ENCODE data around the gene PCSK4. TPM values are rescaled to one million over a fixed set of nuclear protein-coding genes. Genes with fewer than 3 reads are reported as not detected.

Gene PCSK4
- total and polyA plus RNA-seq, 2 donors (not counting 3 experiments of a cell fraction or from before 2014, with no cell fraction given) = 1.2 to 1.7 TPM

GRCh38 chr19:1529430-1529816 is 39.3 kb upstream of the PCSK4 start:
- DNase-seq (ENCODE audit: low read depth, low spot score) (no peak), FAIRE-seq (no peak)
- no peaks in the 10 kb centered on the region for H3K4me1 ChIP-seq (ENCODE audit: control insufficient read depth, extremely low read depth, insufficient read depth, low read length)
- no peaks in the 10 kb centered on the region for H3K36me3 ChIP-seq (ENCODE audit: control insufficient read depth in 2 of 2, extremely low read depth in 1 of 2, insufficient read depth in 2 of 2, low read length in 2 of 2)
- no peak overlapping the region for H2AFZ ChIP-seq (ENCODE audit: low read depth, low read length)
- H3K79me2 ChIP-seq (ENCODE audit: control insufficient read depth, insufficient read depth, low read length) = no peaks in the 10 kb centered on the region
- dilution Hi-C loops (cut with MboI; ENCODE audit: extremely low pct_ligation_motif_present, low sequenced_read_pairs) (no loop called here), intact Hi-C loops (cut with micrococcal nuclease) (no loop called here)
- H3K4me2 ChIP-seq (ENCODE audit: insufficient read depth, low read length) = no peak overlapping the region
- H3K27ac ChIP-seq (ENCODE audit: insufficient read depth, low read depth, low read length) = no peak overlapping the region
- H3K4me3 ChIP-seq (replicated peaks in 1 of 3; ENCODE audit: insufficient read depth in 1 of 3, low read depth in 1 of 3, low read length in 3 of 3) = no peak overlapping the region
- ChIA-PET POLR2A (no interaction called here), CTCF (no interaction called here)
- no peaks in the 10 kb centered on the region for H4K20me1 ChIP-seq (replicated peaks; ENCODE audit: control insufficient read depth, extremely low read depth, insufficient read depth, low read length)
- no TSS peak for BruUV-seq (replicated peaks)
- H3K27me3 ChIP-seq (ENCODE audit: control insufficient read depth in 2 of 2, insufficient read depth in 2 of 2, low read length in 2 of 2) = peaks cover 5 to 8% of the 10 kb centered on the region in 2 experiments
- no peak overlapping the region for H3K9ac ChIP-seq (replicated peaks; ENCODE audit: extremely low read depth, insufficient read depth, low read length)
- no peaks in the 10 kb centered on the region for H3K9me3 ChIP-seq (replicated peaks; ENCODE audit: control insufficient read depth, insufficient read depth, low read length)
- no peaks in the 10 kb centered on the region for H3K9me1 ChIP-seq (replicated peaks; ENCODE audit: control insufficient read depth, extremely low read depth, insufficient read depth, low read length)
- TF ChIP-seq POLR2AphosphoS5 (IDR thresholded peaks at IDR 0.05; ENCODE audit: insufficient read depth, low read depth, low read length) (no peak), MYC (IDR thresholded peaks at IDR 0.05; ENCODE audit: low read depth, low read length) (no peak), EZH2 (IDR thresholded peaks at IDR 0.05; ENCODE audit: borderline replicate concordance, low read depth, low read length, severe bottlenecking) (no peak), JUN (IDR thresholded peaks at IDR 0.05; ENCODE audit: borderline replicate concordance, insufficient read depth, insufficient read length, low read depth) (no peak), GATA2 (IDR thresholded peaks at IDR 0.05; ENCODE audit: insufficient read depth, insufficient read length, low read depth, low read length) (no peak), FOS (IDR thresholded peaks at IDR 0.05; ENCODE audit: borderline replicate concordance, insufficient read depth, low read length) (no peak), POLR2A (IDR thresholded peaks at IDR 0.05; ENCODE audit: low read depth, low read length) (no peak)
- TF ChIP-seq, protein P1, sequence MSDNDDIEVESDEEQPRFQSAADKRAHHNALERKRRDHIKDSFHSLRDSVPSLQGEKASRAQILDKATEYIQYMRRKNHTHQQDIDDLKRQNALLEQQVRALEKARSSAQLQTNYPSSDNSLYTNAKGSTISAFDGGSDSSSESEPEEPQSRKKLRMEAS (IDR thresholded peaks at IDR 0.05; ENCODE audit: insufficient read depth, insufficient read length) = no peak
- TF ChIP-seq, protein P2, sequence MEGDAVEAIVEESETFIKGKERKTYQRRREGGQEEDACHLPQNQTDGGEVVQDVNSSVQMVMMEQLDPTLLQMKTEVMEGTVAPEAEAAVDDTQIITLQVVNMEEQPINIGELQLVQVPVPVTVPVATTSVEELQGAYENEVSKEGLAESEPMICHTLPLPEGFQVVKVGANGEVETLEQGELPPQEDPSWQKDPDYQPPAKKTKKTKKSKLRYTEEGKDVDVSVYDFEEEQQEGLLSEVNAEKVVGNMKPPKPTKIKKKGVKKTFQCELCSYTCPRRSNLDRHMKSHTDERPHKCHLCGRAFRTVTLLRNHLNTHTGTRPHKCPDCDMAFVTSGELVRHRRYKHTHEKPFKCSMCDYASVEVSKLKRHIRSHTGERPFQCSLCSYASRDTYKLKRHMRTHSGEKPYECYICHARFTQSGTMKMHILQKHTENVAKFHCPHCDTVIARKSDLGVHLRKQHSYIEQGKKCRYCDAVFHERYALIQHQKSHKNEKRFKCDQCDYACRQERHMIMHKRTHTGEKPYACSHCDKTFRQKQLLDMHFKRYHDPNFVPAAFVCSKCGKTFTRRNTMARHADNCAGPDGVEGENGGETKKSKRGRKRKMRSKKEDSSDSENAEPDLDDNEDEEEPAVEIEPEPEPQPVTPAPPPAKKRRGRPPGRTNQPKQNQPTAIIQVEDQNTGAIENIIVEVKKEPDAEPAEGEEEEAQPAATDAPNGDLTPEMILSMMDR (IDR thresholded peaks at IDR 0.05; ENCODE audit: extremely low read depth in 1 of 2, insufficient read depth in 1 of 2, low read depth in 1 of 2, low read length in 2 of 2) = no peak

All from endothelial cell of umbilical vein (primary cell).